A673 (cell line): ENCODE results near the gene ZNF219. TPM values are rescaled to one million over a fixed set of nuclear protein-coding genes. Genes with fewer than 3 reads are reported as not detected.
A peak's percentile ranks its signal among the peaks of the same experiment; 100 is the strongest.

Source experiments
- BruUV-seq: library from RNA; stranded (reverse); fragments of 400-500 nt; replicated peaks from 2 replicates; lab custom pipeline; 2021; lab: Mats Ljungman, UMichigan
- CTCF ChIA-PET: fragments of 300-600 bp; sonication (Branson Sonifier 250); formaldehyde crosslinking; loops from one replicate; lab custom pipeline; 2022; ENCODE audit warnings: antibody characterized with exemption; lab: Charles Lee
- POLR2A ChIA-PET: fragments of 300-600 bp; sonication (Branson Sonifier 250); formaldehyde crosslinking; loops from one replicate; lab custom pipeline; 2022; ENCODE audit warnings: antibody characterized with exemption; ENCODE audit not compliant: low non-redundant PET; lab: Charles Lee
- DNase-seq: peaks from one replicate; pipeline ENCODE4 v3.0.0-alpha.2; 2015; ENCODE audit warnings: low spot score
- H3K27ac ChIP-seq: fragments of 200-600 bp; sonication (generic); 2 replicates; pipeline ENCODE4 v1.5.1; 2016; ENCODE audit warnings: mixed run types, low read depth, mild to moderate bottlenecking, mixed read lengths, antibody characterized with exemption, low read length; ENCODE audit not compliant: poor library complexity, severe bottlenecking
- H3K27me3 ChIP-seq: fragments of 200-600 bp; sonication (generic); replicated peaks from 2 replicates; pipeline ENCODE4 v1.6.1; 2017; ENCODE audit warnings: mixed run types, low read depth, mild to moderate bottlenecking, mixed read lengths, antibody characterized with exemption, low read length; ENCODE audit not compliant: insufficient read depth, poor library complexity
- H3K36me3 ChIP-seq: fragments of 200-600 bp; sonication (generic); 2 replicates; pipeline ENCODE4 v1.6.1; 2016; ENCODE audit warnings: mixed run types, mild to moderate bottlenecking, mixed read lengths, antibody characterized with exemption, low read length; ENCODE audit not compliant: insufficient read depth, poor library complexity, severe bottlenecking
- H3K4me1 ChIP-seq: fragments of 200-600 bp; sonication (generic); 2 replicates; pipeline ENCODE4 v1.6.1; 2017; ENCODE audit warnings: mixed run types, mild to moderate bottlenecking, mixed read lengths, antibody characterized with exemption, low read length; ENCODE audit not compliant: insufficient read depth, poor library complexity, severe bottlenecking
- H3K4me3 ChIP-seq: fragments of 200-600 bp; sonication (generic); 2 replicates; pipeline ENCODE4 v1.5.1; 2016; ENCODE audit warnings: low read depth, mixed run types, mild to moderate bottlenecking, mixed read lengths, low read length; ENCODE audit not compliant: poor library complexity, severe bottlenecking
- H3K9me3 ChIP-seq: fragments of 200-600 bp; sonication (generic); 2 replicates; pipeline ENCODE4 v1.6.1; 2016; ENCODE audit warnings: mixed run types, low read depth, mild to moderate bottlenecking, mixed read lengths, antibody characterized with exemption, low read length; ENCODE audit not compliant: poor library complexity, severe bottlenecking
- CTCF ChIP-seq: fragments of 300-800, 200-600 bp; sonication (generic); conservative IDR thresholded peaks from 2 replicates; pipeline ENCODE4 v1.5.1; 2017; ENCODE audit warnings: low read depth, mild to moderate bottlenecking, antibody characterized with exemption, low read length, moderate library complexity, mixed read lengths
- EZH2 ChIP-seq: fragments of 200-600 bp; sonication (generic); IDR thresholded peaks from 2 replicates; pipeline ENCODE4 v1.6.1; 2017; ENCODE audit warnings: borderline replicate concordance, low read depth, mild to moderate bottlenecking, mixed read lengths, antibody characterized with exemption, low read length; ENCODE audit not compliant: poor library complexity, severe bottlenecking
- intact Hi-C: fragments of 100-400 bp; cut with micrococcal nuclease; formaldehyde crosslinking; loops from one replicate; pipeline ENCODE4 v1.10.0; 2022; ENCODE audit not compliant: unreplicated experiment
- total RNA-seq: library from RNA; stranded (reverse); gene quantifications from 2 replicates; pipeline ENCODE4 v1.2.3, GENCODE V29; 2021

Gene ZNF219
- total RNA-seq, 1 experiment from 2014 or later: 84.6 TPM

- DNase-seq: no peak
- TF ChIP-seq CTCF (no peak), EZH2 (no peak)
- intact Hi-C loops: no loop called here
These were observed 2.0 kb downstream of the ZNF219 start for GRCh38 chr14:21096438-21096837.

GRCh38 chr14:21095430-21096205, 2.8 kb downstream of the ZNF219 start:
- ChIA-PET POLR2A (no interaction called here), CTCF (interaction anchor here (0.9 to 2.9 kb wide), 3 partner anchors 8 to 81 kb away, joined by 4 to 32 read pairs (median 12); no protein-coding TSS in a partner anchor)
- peaks cover 27% of the 10 kb centered on the region for H3K36me3 ChIP-seq
- H3K9me3 ChIP-seq: no peaks in the 10 kb centered on the region
- no peak for DNase-seq
- no peak for TF ChIP-seq CTCF
- no peak for TF ChIP-seq EZH2
- no peaks in the 10 kb centered on the region for H3K27me3 ChIP-seq
- H3K4me1 ChIP-seq: peaks cover 56% of the 10 kb centered on the region
- no TSS peak for BruUV-seq
- peak overlapping the region; percentile 83 for H3K27ac ChIP-seq
- intact Hi-C loops: no loop called here
- H3K4me3 ChIP-seq: no peak overlapping the region

More at GRCh38 chr14:21096438-21096837, 2.0 kb downstream of the ZNF219 start:
- Histone ChIP-seq H3K4me1 (peaks cover 56% of the 10 kb centered on the region), H3K9me3 (no peaks in the 10 kb centered on the region), H3K36me3 (peaks cover 19% of the 10 kb centered on the region), H3K4me3 (peak overlapping the region; percentile 55), H3K27ac (peak overlapping the region; percentile 83), H3K27me3 (no peaks in the 10 kb centered on the region)
- ChIA-PET CTCF (interaction anchor here (2.6 kb wide), 1 partner anchor 25 kb away, joined by 12 read pairs; no protein-coding TSS in a partner anchor), POLR2A (no interaction called here)
- TSS peak; percentile 42 for BruUV-seq

- Histone ChIP-seq H3K4me1 (peaks cover 46% of the 10 kb centered on the region), H3K9me3 (no peaks in the 10 kb centered on the region), H3K27me3 (no peaks in the 10 kb centered on the region), H3K36me3 (peaks cover 43% of the 10 kb centered on the region), H3K27ac (peak overlapping the region; percentile 60), H3K4me3 (peak overlapping the region; percentile 34)
- ChIA-PET CTCF (interaction anchor here (0.5 to 3.4 kb wide), 9 partner anchors 8 to 79 kb away, joined by 4 to 32 read pairs (median 10); partner anchors contain the start of gene ARHGEF40), POLR2A (interaction anchor here (0.5 to 1.0 kb wide), 2 partner anchors 22 to 25 kb away, joined by 3 to 15 read pairs; no protein-coding TSS in a partner anchor)
- TF ChIP-seq EZH2: no peak
- peak; percentile 62 for TF ChIP-seq CTCF
- peak; percentile 94 for DNase-seq
- no TSS peak for BruUV-seq
- intact Hi-C loops: no loop called here
These were observed 4.4 kb downstream of the ZNF219 start for GRCh38 chr14:21093769-21094681.
